HG02610 (cell line): ENCODE data around the gene MLXIPL.
"Not testable (repeated sequence)": the region's sequence is repeated elsewhere in the genome, so short reads cannot be mapped to it uniquely, and the experiment has no call there.

Source experiments
- ATAC-seq: cut with Tn5 transposase; IDR thresholded peaks from one replicate; pipeline ENCODE4 v1.9.1; 2021; ENCODE audit warnings: mild to moderate bottlenecking, moderate library complexity; ENCODE audit not compliant: unreplicated experiment

Gene MLXIPL

DNA sequence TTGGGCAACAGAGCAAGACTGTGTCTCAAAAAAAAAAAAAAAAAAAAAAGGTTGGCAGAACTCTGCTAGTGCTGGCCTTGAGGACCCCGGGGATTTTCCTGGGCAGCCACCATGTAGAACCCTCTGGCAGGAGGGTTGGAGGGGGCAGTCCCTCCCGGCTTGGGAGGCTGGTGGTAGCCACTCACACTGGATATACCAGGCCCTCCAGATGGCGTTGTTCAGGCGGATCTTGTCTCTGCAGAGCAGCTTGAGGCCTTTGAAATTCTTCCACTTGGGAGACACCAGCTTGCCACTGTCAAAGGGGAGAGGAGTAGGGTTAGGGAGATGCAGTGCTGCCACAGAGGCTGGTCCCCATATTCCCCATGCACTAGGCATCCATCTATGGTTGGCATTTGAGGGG lies 8.4 kb downstream of the MLXIPL start:
- ATAC-seq: no peak

DNA sequence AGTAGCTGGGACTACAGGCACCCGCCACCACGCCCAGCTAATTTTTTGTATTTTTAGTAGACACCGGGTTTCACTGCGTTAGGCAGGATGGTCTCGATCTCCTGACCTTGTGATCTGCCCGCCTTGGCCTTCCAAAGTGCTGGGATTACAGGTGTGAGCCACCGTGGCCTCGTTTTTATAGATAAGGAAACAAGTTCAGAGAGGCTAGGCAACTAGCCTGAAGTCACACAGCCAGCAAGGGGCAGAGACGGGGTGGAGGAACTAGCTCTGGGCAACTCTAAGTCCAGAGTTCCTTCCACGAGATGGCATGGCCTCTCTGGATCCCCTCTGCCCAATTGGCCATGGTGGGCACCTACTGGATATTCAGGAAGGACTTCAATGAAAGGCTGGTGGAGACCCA lies 9.4 kb downstream of the MLXIPL start:
- ATAC-seq: not testable (repeated sequence)

DNA sequence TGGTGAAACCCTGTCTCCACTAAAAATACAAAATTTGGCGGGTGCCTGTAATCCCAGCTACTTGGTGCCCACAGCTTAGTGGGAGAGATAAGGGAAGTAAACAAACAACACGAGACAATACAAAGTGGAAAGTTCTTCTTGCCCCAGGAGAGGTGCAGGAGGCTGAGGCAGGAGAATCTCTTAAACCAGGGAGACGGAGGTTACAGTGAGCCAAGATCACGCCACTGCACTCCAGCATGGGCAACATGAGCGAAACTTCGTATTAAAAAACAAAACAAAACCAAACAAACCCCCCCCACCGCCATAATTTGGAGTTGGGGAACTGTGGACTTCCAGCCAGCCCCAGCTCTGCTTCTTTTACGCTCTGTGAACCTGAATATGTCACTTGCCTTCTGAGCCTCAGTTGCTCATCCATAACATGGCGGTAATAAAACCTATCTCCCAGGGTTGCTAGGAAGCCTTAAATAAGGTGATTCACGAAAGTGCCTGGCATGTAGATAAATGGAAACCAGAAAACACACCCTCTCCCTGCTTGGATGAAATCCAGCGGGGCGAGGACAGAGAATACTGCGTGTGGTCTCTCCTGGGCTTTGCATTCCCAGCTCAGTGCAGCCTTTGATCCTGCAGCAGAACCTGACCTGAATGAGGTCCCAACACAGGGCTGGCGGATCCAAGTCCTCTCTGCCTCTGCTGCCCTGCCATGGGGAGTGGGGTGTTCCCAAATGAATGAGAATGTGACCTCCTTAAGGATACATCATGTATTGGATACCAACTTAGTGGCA lies 10.2 kb downstream of the MLXIPL start:
- no peak for ATAC-seq

DNA sequence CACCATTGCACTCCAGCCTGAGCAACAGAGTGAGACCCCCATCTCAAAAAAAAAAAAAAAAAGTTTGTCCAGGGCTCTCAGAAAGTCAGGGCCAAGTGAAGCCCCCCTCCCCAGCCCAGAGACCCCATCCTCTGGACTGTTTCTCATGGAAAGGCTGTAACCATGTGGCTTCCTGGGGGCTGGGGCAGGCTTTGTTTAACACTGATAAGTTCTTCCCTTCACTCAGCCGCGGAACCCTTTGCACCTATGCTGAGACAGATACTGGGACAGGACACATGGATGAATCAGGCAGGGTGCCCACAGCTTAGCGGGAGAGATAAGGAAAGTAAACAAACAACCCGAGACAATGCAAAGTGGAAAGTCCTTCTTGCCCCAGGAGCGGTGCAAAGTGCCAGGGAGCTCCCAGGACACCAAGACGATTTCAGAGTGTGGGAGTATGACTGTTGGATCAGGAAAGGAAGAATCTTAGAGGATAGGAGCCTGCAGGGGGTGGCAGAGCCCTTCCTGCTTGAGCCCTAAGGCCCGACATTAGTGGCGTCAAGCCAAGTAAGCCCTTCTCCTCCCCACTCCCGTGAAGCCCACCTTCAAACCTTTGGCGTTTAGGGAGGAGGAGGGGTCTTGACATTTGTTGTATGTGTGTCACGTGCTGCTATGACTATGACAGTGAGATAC lies 11.6 kb downstream of the MLXIPL start:
- ATAC-seq: no peak

DNA sequence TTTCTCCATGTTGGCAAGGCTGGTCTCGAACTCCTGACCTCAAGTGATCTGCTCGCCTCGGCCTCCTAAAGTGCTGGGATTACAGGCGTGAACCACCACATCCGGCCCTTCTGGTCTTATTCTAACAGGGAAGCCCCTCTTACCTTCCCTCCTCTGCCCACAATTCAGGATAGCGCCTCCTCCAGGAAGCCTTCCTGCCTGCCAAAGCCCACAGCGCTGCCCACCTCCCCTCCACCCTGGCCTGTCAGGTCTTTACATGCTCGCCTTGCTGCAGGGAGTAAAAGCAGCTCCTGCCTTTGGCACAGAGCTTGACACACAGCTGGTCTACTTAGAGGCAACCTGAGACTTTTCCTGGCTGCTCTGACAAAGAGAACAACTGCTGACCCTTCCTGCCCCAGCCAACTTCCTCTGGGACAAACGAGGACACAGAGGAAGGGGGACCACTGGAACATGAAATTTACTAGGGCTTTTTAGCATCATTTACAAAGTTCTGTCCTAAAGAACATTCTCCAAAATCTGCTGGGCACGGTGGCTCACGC lies 13.2 kb downstream of the MLXIPL start:
- no peak for ATAC-seq

DNA sequence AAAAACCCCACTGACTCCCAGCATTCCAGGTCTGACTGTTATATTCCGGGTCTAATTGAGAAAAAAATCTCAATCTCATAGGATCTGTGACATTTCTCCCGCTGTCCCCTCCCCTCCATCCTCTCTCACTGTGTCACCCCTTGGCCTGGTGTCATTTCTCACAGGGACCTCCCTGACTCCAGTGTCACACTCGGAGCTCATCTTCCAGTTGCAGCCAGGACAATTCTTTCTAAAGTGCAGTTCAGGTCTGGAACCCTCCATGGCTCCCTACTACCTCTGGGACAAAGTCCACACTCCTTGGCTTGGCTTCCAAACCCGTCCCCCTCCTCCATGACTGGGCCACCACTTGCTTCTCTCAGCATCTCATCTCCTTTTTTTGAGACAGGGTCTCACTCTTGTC lies 14.2 kb downstream of the MLXIPL start:
- ATAC-seq: no peak

GRCh38 chr7:73607692-73607983 lies 16.7 kb downstream of the MLXIPL start:
- ATAC-seq: not testable (repeated sequence)

GRCh38 chr7:73606801-73607691 lies 17.3 kb downstream of the MLXIPL start:
- no peak for ATAC-seq

GRCh38 chr7:73605601-73606220 lies 18.6 kb downstream of the MLXIPL start:
- ATAC-seq: no peak

- ATAC-seq: no peak
Measured at GRCh38 chr7:73602721-73603651, 21.3 kb downstream of the MLXIPL start.

DNA sequence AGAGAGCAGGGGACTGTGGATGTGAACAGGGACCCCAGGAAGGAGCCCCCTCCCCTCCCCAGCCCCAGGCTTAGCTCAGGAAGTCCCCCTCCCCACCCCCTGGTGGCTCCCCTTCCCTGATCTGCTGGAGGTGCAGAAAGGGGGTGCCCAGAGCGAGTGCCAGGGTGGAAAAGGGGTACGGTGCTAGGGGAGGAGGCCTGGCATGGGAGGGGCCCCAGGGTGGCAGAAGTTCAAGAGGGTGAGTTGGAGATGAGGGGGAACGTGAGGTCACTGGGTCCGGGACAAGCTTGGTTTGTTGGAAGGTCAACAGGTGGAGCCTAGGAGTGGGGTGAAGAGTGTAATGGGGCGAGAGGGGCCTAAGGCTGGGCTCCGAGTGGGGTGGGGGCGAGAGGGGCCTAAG lies 24.4 kb downstream of the MLXIPL start:
- ATAC-seq: no peak

- ATAC-seq: no peak
Measured at GRCh38 chr7:73599151-73599882, 25.0 kb downstream of the MLXIPL start.

GRCh38 chr7:73597978-73598782 lies 26.1 kb downstream of the MLXIPL start:
- no peak for ATAC-seq

GRCh38 chr7:73596191-73597065 lies 27.9 kb downstream of the MLXIPL start:
- no peak for ATAC-seq

DNA sequence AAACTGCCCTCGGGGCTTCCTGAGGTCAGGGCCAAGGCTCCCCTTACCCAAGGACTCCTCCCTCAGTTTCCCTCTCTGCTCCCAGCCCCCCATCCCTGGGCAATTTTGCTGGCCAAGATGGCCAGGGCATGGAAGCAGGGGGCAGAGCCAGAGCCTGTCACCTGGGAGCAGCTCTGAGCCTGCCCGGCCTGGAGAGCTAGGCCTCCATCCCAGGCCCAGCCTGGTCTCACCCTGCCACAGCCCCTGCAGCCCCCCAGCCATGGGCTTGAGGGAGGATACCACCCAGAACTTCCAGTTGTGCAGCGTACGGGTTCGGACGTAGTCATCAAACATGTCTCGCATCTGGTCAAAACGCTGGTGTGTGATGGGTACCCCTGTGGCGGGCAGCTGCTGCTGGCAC lies 29.0 kb downstream of the MLXIPL start:
- ATAC-seq: no peak

GRCh38 chr7:73593207-73594045 lies 30.9 kb downstream of the MLXIPL start:
- ATAC-seq: no peak

DNA sequence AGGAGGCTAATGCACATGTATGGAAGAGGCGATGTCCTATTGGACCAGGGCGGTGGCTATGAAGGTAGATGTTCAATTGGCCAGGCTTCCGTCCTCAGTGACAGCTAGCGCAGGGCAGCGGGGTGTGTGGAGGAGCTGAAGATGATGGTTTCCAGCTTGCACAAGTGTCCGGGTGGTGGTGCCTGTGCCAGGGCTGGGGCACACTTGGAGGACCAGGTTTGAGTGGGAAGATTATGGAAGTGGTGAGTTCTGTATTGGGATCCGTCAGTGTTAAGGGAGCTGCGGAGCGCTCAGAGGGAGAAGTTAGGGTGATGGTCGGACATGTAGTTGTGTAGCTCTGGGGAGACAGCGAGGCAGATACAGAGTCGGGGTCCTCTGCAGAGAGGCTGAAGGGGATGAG lies 37.4 kb downstream of the MLXIPL start:
- ATAC-seq: no peak
